HuH-7.5 (cell line): ENCODE data around the gene GFER.
"Not testable (repeated sequence)": the region's sequence is repeated elsewhere in the genome, so short reads cannot be mapped to it uniquely, and the experiment has no call there.

ENCODE experiments used
- DNase-seq: peaks from one replicate; pipeline ENCODE4 v3.0.0; 2011; ENCODE audit warnings: low spot score

The GFER gene

DNA sequence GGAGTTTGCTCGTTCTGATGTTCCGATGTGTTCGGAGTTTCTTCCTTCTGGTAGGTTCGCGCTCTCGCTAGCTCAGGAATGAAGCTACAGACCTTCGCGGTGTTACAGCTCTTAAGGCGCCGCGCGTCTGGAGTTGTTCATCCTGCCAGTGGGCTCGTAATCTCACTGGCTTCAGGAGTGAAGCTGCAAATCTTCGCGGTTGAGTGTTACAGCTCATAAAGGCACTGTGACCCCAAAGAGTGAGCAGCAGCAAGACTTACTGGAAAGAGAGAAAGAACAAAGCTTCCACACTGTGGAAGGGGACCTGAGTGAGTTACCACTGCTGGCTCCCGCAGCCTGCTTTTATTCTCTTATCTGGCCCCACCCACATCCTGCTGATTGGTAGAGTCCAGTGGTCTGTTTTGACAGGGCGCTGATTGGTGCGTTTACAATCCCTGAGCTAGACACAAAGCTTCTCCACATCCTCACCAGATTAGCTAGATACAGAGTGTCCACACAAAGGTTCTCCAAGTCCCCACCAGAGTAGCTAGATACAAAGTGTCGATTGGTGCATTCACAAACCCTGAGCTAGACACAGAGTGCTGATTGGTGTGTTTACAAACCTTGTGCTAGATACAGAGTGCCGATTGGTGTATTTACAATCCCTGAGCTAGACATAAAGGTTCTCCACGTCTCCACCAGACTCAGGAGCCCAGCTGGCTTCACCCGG, 26.4 kb upstream of the GFER start:
- DNase-seq, result not testable (repeated sequence)

DNA sequence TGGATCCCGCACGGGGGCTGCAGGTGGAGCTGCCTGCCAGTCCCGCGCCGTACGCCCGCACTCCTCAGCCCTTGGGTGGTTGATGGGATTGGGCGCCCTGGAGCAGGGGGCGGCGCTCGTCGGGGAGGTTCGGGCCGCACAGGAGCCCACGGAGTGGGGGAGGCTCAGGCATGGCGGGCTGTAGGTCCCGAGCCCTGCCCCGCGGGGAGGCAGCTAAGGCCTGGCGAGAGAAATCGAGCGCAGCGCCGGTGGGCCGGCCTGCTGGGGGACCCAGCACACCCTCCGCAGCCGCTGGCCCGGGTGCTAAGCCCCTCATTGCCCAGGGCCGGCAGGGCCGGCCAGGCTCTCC, 25.9 kb upstream of the GFER start:
- not testable (repeated sequence) for DNase-seq

- no peak for DNase-seq
These were observed 25.2 kb upstream of the GFER start for GRCh38 chr16:1958715-1959268.

DNA sequence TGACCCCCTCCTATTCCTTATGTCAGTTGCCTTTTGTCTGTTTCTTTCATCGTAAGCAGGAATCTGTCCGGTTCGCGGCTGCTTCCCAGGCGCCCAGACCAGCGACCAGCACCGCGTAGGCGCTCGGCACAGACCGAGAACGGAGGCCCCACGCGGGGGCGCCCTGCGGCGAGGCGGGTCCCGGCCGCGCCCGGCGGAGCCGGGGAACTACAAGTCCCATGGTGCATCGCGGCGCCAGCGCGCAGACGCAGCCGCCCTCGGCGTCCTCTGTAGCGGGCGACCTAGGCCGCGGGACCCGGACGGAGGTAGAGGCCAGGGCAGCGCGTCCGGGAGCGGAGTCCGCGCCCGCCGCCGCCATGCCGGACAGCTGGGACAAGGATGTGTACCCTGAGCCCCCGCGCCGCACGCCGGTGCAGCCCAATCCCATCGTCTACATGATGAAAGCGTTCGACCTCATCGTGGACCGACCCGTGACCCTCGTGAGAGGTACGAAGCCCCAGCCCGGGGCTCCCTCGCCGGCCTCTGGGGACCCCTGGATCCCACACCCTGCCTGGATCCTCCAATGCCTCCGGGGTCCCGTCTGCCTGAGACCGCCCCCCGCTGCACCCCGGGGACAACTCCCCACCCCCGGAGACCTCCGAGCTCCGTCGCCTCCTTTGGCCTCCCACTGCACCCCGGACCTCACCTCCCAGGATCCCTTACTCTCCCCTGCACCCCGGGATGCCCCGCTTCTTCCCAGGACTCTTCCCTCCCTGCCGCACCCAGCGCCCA, 24.5 kb upstream of the GFER start, which contains the start of gene NDUFB10:
Gene NDUFB10 (plus strand): TSS at position 270 of the 771 bp plus-strand sequence. CDS start 87 bp downstream, at position 357.
- peak; percentile 81 for DNase-seq

- DNase-seq, result no peak
These were observed 23.0 kb upstream of the GFER start for GRCh38 chr16:1960665-1961630.

- no peak for DNase-seq
These were observed 22.3 kb upstream of the GFER start for GRCh38 chr16:1961651-1962067.

GRCh38 chr16:1962161-1963153, 21.5 kb upstream of the GFER start:
- DNase-seq, result not testable (repeated sequence)

- DNase-seq, result no peak
These were observed 20.0 kb upstream of the GFER start for GRCh38 chr16:1963806-1964505.

GRCh38 chr16:1964506-1965395, 19.2 kb upstream of the GFER start, which contains the start of gene RPS2:
RPS2 (minus strand) TSS chr16:1964826; CDS start chr16:1964625, 201 bp downstream.
- peak; percentile 99 for DNase-seq

DNA sequence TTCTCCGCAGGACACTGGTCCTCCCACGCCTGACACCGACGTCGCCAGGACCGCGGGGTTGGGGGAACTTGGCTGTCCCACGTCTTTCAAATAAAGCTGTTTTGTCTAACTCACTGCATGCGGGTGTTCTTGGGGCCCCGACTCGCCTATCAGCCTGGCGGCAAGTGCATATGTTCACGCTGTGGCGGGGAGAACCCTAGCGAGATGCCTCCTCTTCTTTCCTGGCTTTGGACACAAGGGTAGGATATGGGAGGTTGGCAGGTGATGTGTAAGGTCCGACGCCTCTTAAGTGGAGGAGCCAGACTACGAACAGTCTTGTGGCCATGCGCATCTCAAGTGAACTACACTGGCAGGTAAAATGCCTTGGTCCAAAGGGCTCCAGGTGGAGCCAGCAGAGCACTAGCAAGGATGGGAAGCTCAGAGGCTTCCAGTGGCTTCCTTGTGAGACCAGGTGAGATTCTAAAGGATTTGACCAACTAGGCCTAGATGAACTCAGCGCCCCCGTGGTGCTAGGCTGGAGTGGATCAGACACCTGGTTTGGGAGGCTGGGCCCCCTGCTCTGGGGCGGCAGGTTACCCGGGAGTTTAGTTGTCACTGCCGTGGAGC, 18.5 kb upstream of the GFER start:
- DNase-seq, result no peak

GRCh38 chr16:1966460-1966859, 17.5 kb upstream of the GFER start, which contains the start of gene RNF151:
RNF151 (plus strand) TSS chr16:1966856; CDS start chr16:1966882, 26 bp downstream.
- no peak for DNase-seq

DNA sequence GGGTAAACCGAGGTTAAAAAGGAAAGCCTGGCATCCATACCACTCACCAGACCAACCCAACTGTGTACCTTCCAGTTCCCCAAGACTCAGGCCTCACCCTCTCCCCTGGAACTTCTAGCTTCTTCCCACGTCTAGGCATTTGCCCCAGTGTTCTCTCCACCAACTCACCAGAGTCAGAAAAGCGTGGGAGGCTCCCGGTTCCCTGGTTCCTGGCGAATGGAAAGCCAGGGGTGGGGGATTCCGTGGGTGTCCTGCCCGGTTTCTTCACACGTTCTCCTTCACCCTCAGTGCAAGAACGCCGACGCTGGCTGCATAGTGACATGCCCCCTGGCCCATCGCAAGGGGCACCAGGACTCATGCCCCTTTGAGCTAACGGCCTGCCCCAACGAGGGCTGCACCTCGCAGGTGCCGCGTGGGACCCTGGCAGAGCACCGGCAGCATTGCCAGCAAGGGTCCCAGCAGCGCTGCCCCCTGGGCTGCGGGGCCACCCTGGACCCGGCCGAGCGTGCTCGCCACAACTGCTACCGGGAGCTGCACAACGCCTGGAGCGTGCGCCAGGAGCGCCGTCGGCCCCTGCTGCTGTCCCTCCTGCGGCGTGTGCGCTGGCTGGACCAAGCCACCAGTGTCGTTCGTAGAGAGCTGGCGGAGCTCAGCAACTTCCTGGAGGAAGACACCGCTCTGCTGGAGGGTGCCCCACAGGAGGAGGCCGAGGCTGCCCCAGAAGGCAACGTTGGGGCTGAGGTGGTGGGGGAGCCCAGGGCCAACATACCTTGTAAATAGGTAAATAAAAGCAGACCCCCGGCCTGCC, 15.6 kb upstream of the GFER start:
- no peak for DNase-seq

DNA sequence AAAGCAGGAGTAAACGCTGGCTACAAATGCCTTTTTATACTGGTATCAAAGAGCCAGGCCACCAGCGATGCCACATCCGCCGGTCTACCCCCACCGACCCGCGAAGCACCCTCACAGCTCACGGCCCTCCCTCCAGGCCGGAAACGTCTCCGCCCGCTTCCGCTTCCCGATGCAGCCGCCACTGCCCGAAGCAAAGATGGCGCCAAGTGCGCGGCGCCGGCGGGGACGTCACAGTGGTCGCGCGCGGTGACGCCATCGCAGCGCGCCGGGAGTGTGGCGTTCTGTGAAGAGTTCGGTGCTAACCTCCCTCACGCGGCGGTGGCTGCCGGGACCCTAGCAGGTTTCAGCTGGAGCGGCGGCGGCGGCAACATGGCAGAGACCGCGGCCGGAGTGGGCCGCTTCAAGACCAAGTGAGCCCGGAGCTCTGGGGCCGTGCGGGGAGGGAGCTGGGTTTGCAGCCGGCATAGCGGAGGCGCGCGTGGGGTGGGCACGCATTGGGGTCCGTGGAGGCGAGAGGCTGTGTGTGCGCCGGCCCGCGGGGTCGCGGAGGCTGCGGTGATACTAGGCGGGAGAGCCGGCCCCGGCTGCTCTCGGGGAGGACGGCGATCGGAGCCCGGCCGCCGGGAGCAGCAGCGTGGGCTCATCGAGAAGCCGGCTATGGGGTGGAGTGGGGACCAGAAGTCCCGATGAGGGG, 12.1 kb upstream of the GFER start, which contains the start of gene TBL3:
Gene TBL3 (plus strand): TSS at position 258 of the 694 bp plus-strand sequence. CDS start 112 bp downstream, at position 370.
- peak; percentile 96 for DNase-seq

- no peak for DNase-seq
These were observed 11.5 kb upstream of the GFER start for GRCh38 chr16:1972490-1972877.

GRCh38 chr16:1973461-1974156, 10.4 kb upstream of the GFER start:
- DNase-seq, result no peak
